ENCODE data around the gene ELF2. TPM values are rescaled to one million over a fixed set of nuclear protein-coding genes. Genes with fewer than 3 reads are reported as not detected.

Gene ELF2
- total RNA-seq, 1 experiment from 2014 or later: 21.9 TPM

DNA sequence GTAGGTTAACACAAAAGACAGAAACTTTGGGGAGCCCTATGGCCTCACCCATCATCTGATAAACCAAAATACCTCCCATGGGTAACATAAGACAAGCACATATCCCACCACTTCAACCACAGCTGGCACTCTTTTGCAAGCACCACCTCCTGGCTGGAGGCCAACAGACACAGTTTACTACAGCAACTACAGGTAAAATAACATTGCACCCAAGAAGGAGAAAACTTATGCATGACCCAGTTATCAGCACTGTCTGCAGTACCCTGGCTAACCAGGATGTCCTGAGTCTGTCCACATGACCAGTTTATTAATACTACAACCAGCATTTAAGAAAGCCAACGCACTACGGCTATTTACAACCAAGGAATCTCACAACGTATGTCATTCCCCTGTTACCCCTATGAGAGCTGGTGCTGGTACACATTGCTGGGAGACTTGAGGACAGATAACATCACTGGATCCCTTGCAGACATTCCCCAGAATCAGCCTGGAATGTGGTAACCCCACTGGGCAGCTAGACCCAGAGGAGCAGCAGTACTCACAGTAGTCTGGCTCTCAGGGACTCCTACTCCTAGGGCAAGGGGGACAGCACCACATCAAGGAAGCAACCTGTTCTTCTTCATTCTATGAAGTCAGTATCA is 32.0 kb downstream of the ELF2 start:
- no TSS peak for BruUV-seq (replicated peaks)
- TF ChIP-seq, protein P1, sequence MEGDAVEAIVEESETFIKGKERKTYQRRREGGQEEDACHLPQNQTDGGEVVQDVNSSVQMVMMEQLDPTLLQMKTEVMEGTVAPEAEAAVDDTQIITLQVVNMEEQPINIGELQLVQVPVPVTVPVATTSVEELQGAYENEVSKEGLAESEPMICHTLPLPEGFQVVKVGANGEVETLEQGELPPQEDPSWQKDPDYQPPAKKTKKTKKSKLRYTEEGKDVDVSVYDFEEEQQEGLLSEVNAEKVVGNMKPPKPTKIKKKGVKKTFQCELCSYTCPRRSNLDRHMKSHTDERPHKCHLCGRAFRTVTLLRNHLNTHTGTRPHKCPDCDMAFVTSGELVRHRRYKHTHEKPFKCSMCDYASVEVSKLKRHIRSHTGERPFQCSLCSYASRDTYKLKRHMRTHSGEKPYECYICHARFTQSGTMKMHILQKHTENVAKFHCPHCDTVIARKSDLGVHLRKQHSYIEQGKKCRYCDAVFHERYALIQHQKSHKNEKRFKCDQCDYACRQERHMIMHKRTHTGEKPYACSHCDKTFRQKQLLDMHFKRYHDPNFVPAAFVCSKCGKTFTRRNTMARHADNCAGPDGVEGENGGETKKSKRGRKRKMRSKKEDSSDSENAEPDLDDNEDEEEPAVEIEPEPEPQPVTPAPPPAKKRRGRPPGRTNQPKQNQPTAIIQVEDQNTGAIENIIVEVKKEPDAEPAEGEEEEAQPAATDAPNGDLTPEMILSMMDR (IDR thresholded peaks at IDR 0.05): no peak
- no peak for TF ChIP-seq SIN3A (IDR thresholded peaks at IDR 0.05; ENCODE audit: borderline replicate concordance, insufficient read depth, low read depth, low read length)
- TF ChIP-seq TCF7L2 (IDR thresholded peaks at IDR 0.05; ENCODE audit: low read depth, low read length): no peak
- TF ChIP-seq, protein P2, sequence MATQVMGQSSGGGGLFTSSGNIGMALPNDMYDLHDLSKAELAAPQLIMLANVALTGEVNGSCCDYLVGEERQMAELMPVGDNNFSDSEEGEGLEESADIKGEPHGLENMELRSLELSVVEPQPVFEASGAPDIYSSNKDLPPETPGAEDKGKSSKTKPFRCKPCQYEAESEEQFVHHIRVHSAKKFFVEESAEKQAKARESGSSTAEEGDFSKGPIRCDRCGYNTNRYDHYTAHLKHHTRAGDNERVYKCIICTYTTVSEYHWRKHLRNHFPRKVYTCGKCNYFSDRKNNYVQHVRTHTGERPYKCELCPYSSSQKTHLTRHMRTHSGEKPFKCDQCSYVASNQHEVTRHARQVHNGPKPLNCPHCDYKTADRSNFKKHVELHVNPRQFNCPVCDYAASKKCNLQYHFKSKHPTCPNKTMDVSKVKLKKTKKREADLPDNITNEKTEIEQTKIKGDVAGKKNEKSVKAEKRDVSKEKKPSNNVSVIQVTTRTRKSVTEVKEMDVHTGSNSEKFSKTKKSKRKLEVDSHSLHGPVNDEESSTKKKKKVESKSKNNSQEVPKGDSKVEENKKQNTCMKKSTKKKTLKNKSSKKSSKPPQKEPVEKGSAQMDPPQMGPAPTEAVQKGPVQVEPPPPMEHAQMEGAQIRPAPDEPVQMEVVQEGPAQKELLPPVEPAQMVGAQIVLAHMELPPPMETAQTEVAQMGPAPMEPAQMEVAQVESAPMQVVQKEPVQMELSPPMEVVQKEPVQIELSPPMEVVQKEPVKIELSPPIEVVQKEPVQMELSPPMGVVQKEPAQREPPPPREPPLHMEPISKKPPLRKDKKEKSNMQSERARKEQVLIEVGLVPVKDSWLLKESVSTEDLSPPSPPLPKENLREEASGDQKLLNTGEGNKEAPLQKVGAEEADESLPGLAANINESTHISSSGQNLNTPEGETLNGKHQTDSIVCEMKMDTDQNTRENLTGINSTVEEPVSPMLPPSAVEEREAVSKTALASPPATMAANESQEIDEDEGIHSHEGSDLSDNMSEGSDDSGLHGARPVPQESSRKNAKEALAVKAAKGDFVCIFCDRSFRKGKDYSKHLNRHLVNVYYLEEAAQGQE (IDR thresholded peaks at IDR 0.05; ENCODE audit: insufficient read depth in 1 of 2, low read depth in 2 of 2, low read length in 1 of 2): no peak
- TF ChIP-seq POLR2AphosphoS5 (IDR thresholded peaks at IDR 0.05; ENCODE audit: low read depth, low read length): no peak
- H3K4me3 ChIP-seq (ENCODE audit: low read depth in 2 of 2, low read length in 2 of 2): no peak overlapping the region
- no peaks in the 10 kb centered on the region for H3K9me3 ChIP-seq (ENCODE audit: control insufficient read depth, insufficient read depth, low read depth, low read length)
- CTCF ChIA-PET: no interaction called here
- in situ Hi-C loops (cut with HindIII; ENCODE audit: low pct_unique_long_range_greater_than_20kb, low sequenced_read_pairs): no loop called here
- DNase-seq (ENCODE audit: low read depth, low spot score) (no peak), ATAC-seq (no peak)
- H3K4me1 ChIP-seq (ENCODE audit: control insufficient read depth, insufficient read depth, low read length): no peaks in the 10 kb centered on the region
- no peaks in the 10 kb centered on the region for H3K36me3 ChIP-seq (ENCODE audit: control insufficient read depth, insufficient read depth, low read length)
- H3K27me3 ChIP-seq (ENCODE audit: control insufficient read depth, insufficient read depth, low read length): no peaks in the 10 kb centered on the region
- H3K27ac ChIP-seq (ENCODE audit: low read length): no peak overlapping the region
- POLR2A ChIA-PET: no interaction called here
- intact Hi-C loops (cut with micrococcal nuclease; ENCODE audit: unreplicated experiment): no loop called here

DNA sequence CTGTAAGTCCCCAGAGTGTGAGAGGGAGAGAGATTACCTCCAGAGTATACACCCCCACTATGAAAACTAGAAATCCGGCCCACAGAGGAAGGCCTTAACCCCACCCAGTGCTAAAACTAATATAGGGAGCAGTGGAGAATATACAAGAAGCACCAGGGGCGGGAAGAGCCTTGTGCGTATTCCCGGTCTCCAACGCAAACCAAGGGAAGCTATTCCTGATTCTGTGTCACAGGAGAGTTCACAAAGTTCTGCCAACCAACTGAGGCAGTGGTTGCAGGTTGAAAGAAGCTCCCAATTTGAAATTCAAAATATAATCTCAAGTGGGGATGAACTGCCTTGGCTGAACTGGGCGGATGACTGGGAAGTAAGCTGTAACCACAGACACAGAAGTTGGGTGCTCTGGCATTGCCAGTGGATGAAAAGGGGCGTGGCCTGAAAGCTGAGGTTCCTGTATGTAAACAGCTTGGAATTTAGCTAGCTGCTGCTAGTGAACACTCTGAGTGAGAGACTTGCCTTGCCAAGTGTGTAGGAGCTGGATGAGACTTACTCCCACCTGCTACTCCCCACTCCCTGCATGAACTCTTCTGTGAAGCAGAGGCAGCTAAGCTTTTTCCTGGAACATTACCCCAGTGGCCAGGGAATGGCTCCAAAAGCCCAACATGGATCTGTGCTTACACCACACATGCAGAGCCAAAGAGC is 32.7 kb downstream of the ELF2 start:
- ATAC-seq: no peak
- in situ Hi-C loops (cut with HindIII; ENCODE audit: low pct_unique_long_range_greater_than_20kb, low sequenced_read_pairs): no loop called here

More for the DNA sequence above, 32.7 kb downstream of the ELF2 start:
- ChIA-PET POLR2A (no interaction called here), CTCF (no interaction called here)
- no peak overlapping the region for H3K4me3 ChIP-seq (ENCODE audit: low read depth in 2 of 2, low read length in 2 of 2)
- TF ChIP-seq POLR2AphosphoS5 (IDR thresholded peaks at IDR 0.05; ENCODE audit: low read depth, low read length) (no peak), SIN3A (IDR thresholded peaks at IDR 0.05; ENCODE audit: borderline replicate concordance, insufficient read depth, low read depth, low read length) (no peak)
- TF ChIP-seq, protein P1 (IDR thresholded peaks at IDR 0.05): no peak
- DNase-seq (ENCODE audit: low read depth, low spot score): no peak
- H3K27ac ChIP-seq (ENCODE audit: low read length): no peak overlapping the region
- no peaks in the 10 kb centered on the region for H3K36me3 ChIP-seq (ENCODE audit: control insufficient read depth, insufficient read depth, low read length)
- intact Hi-C loops (cut with micrococcal nuclease; ENCODE audit: unreplicated experiment): no loop called here
- no TSS peak for BruUV-seq (replicated peaks)
- H3K27me3 ChIP-seq (ENCODE audit: control insufficient read depth, insufficient read depth, low read length): no peaks in the 10 kb centered on the region
- no peaks in the 10 kb centered on the region for H3K4me1 ChIP-seq (ENCODE audit: control insufficient read depth, insufficient read depth, low read length)
- no peaks in the 10 kb centered on the region for H3K9me3 ChIP-seq (ENCODE audit: control insufficient read depth, insufficient read depth, low read depth, low read length)

Measured in Panc1 (cell line).